Fibroblast of the conjunctiva (primary cell): ENCODE measurements around the gene MSH3.

ENCODE experiments used
- DNase-seq: peaks from one replicate; pipeline ENCODE4 v3.0.0-alpha.2; 2010; ENCODE audit warnings: low read depth

MSH3 gene

DNA sequence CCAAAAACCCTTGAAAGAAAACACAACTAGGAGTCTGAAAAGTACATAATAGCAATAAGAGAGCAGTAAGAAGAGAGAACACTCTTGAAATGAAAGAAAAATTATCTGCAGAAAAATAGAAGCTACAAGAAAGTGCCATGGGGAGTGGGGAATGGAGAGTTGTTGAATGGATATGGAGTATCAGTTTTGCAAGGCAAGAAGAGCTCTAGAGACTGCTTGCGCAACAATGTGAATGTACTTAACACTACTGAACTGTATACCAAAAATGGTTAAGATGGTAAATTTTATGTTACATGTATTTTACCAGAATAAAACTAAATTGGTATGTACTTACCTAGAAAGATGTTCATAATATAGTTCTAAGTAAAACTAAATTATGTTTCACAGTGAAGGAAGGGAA, 251.0 kb downstream of the MSH3 start:
- no peak for DNase-seq

DNA sequence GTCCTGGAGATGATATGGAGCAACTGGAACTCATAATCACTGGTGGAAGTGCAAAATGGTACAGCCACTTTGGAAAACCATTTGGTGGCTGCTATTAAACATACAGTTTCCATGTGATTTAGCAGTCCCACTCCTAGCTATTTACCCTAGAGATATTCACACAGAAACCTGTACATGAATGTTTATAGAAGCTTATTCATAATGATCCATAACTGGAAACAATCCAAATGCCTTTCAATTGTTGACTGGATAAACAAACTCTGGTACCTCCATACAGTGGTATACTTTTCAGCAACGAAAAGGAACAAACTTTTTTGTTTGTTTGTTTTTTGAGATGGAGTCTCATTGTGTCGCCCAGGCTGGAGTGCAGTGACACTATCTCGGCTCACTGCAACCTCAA, 258.0 kb downstream of the MSH3 start:
- DNase-seq, result no peak

DNA sequence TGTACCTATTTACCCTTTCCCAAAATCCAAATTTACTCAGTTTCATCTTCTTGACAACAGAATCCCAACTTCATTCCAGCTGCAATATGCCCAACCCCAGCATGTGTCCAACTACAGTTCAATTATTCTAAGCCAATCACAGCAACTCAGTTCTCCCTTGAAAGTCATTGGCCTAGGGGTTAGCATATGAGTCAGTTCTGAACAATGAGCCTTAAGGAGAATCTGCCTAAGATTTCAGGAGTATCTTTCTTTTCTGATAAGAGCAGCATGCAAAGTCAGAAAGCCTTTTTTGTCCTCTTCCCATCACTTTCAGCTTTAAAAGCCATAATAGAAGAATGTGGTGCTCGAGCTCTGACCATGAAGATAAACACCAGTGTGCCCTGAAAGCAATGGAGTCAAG, 261.3 kb downstream of the MSH3 start:
- DNase-seq, result no peak

DNA sequence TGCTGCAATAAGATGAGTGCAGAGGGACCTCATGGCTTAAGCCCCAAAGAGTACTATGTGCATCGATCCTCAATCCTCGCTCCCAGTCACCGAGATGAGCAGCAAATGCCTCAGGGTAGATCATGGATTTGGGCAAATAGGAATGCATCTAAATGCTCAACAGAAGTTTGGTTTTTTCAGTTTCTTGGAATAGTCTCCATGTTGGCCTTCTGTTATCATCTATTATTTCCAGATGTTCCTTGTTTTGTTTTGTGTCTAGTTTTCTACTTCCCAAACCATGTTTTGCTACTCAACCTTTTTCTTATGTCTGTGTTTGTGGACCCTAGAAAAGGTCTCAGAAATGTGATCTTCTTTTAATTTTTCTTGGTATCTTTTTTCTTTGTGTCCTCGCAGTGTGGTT, 262.2 kb downstream of the MSH3 start:
- DNase-seq, result peak; percentile 3

DNA sequence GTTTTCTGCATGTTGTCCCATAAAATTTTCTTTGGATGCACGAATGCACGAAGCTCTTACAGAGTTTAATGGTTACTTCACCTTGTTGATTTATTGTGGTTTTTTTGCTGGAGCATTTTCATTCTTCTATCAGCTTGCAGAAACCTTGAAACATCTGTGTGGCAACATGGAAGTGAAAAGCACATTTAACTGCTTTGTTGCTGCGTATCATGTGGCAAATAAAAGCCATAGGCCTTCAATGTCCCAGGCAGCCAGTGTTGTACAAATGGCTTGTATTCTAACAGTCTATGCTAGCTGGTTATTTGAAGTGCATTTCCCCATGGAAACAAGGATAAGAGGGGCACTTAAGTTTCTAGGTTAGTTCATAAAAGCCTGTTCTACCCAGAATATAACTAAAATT, 263.2 kb downstream of the MSH3 start:
- no peak for DNase-seq

DNA sequence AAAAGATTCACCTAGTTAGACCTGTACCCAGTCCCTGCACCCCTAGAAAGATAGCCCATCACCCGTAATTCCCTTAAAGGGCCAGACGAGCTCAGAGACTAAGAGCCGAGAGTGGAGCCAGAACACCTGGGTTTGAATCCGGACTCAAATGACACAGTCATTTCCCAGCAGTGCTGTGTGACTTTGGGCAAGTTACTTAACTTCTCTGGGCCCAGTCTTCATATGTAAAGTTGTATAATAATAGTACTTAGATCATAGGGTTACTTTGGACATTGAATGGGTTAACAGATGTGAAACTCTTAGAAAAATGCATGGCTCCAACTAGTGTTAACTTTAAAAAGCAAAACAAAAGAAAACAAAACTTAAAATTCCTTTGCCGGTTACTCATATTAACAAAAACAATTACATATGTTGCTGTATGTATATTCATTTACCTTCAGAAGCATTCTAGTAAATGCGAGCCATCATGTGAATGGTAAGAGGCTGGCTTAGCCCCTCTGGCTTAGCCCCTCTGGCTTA, 265.3 kb downstream of the MSH3 start:
- DNase-seq, result no peak

DNA sequence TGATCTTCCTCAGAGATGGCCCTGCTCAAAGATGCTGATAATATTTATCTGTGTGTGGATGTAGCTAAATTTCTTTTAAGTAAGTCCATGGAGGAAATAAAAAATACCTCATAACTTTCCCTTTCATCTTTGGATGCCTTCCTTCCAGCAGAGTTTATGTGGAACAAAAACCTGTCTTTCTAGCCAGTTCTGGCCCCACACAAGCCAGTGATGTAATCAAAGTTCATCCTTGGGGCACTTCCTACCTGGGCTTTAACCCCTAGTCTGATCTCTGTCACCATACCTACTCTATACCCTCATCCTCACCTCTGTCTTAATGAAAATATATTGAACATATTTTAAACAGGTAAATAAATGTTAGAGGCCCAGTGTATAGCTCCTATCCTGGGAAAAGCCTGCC, 265.9 kb downstream of the MSH3 start:
- no peak for DNase-seq

DNA sequence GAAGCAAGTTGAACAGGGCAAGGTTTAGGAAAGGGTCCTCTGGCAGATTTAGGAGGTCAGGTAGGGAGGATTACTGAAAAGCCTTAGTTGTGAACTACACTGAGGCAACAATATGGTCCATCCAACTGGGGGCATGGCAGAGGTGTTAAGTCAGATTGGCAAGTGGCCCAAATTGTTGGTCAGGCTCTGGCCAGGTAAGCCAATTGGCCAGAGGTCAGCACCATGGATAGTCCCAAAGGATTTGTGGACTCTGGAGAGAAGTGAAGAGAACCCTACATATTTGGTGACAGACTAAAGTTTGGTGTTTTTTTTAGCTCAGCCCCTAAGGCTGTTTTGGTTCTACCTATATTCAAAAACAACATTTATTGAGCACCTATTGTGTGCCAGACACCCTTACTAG, 266.6 kb downstream of the MSH3 start:
- no peak for DNase-seq

DNA sequence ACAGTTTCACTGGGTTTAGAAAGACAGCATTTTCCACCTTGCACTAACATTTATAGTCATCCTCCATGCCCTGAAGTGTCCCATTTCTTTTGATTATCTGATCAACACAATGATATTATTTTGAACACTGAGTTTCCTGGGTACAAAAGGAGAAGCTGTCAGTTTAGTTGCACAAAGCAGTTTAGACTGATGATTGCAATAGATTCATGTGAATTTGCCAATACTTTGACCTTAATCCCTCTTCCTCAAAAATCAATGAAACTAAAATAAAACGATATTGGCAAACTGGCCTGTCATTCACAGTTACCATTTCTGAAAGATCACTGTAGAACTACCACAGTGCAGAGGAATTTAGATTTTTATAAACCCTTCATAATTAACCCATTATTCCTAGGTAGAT, 271.5 kb downstream of the MSH3 start:
- DNase-seq, result no peak
